NCI-H774 (cell line): Measurements from ENCODE around the gene CYP46A1.

ENCODE experiments used
- DNase-seq: peaks from one replicate; lab custom pipeline; 2025; lab: John Stamatoyannopoulos, UW

CYP46A1 gene

GRCh38 chr14:99715266-99716000 is 31.3 kb downstream of the CYP46A1 start:
- DNase-seq, result no peak

- no peak for DNase-seq
Observed at GRCh38 chr14:99716091-99716849, 32.2 kb downstream of the CYP46A1 start.

GRCh38 chr14:99716850-99717681 is 33.0 kb downstream of the CYP46A1 start:
- DNase-seq, result no peak

- DNase-seq, result no peak
Observed at GRCh38 chr14:99717682-99718013, 33.5 kb downstream of the CYP46A1 start.

- no peak for DNase-seq
Observed at GRCh38 chr14:99718031-99718810, 34.1 kb downstream of the CYP46A1 start.

- DNase-seq, result no peak
Observed at GRCh38 chr14:99718811-99719192, 34.7 kb downstream of the CYP46A1 start.

- DNase-seq, result no peak
Observed at GRCh38 chr14:99720941-99721791, 37.1 kb downstream of the CYP46A1 start.

GRCh38 chr14:99721792-99722516 is 37.9 kb downstream of the CYP46A1 start:
- no peak for DNase-seq

- no peak for DNase-seq
Observed at GRCh38 chr14:99722741-99723140, 38.6 kb downstream of the CYP46A1 start.

- DNase-seq, result no peak
Observed at GRCh38 chr14:99724196-99724891, 40.2 kb downstream of the CYP46A1 start.

GRCh38 chr14:99724939-99725773 is 41.1 kb downstream of the CYP46A1 start:
- no peak for DNase-seq

GRCh38 chr14:99725774-99726537 is 41.9 kb downstream of the CYP46A1 start:
- no peak for DNase-seq

- no peak for DNase-seq
Observed at GRCh38 chr14:99726538-99727095, 42.5 kb downstream of the CYP46A1 start.

- DNase-seq, result no peak
Observed at GRCh38 chr14:99727096-99727870, 43.2 kb downstream of the CYP46A1 start.

- no peak for DNase-seq
Observed at GRCh38 chr14:99728231-99728920, 44.3 kb downstream of the CYP46A1 start.

GRCh38 chr14:99728981-99729451 is 44.9 kb downstream of the CYP46A1 start:
- no peak for DNase-seq
